ENCODE data around the gene PCDHAC1. TPM values are rescaled to one million over a fixed set of nuclear protein-coding genes. Genes with fewer than 3 reads are reported as not detected.

PCDHAC1 gene
- total and polyA plus RNA-seq, 2 donors from 2014 or later, result 0.43 to 2.9 TPM

DNA sequence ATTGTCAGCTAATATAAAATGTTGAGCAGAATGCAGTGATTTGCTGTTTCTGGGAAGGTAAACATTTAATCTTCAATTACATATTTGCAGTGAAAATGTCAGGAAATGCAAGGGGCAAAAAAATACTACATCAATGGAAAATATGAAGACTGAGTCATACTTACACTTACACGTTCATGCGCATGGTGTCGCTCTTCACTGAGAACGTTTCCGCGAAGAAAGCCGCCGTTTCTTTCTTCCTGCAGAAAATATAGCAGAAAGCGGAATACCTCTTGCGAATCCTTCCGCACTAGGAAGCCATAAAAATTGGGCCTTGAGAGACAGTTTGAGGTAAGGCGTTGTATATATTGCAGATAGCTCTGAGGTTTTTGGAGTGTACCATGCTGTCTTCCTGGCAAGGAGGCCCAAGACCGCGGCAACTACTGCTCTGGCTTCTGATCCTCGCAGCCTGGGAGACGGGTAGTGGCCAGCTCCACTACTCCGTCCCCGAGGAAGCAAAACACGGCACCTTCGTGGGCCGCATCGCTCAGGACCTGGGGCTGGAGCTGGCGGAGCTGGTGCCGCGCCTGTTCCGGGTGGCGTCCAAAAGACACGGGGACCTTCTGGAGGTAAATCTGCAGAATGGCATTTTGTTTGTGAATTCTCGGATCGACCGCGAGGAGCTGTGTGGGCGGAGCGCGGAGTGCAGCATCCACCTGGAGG is 44.1 kb upstream of the PCDHAC1 start, which contains the start of gene PCDHA13:
TSS of gene PCDHA13 (plus strand) at position 236 of the 702 bp plus-strand sequence. CDS start at position 381, 145 bp downstream.
- H3K36me3 ChIP-seq (ENCODE audit: control insufficient read depth in 2 of 3, insufficient read depth in 3 of 3, low read length in 3 of 3), result no peaks in the 10 kb centered on the region
- TF ChIP-seq, protein P1, sequence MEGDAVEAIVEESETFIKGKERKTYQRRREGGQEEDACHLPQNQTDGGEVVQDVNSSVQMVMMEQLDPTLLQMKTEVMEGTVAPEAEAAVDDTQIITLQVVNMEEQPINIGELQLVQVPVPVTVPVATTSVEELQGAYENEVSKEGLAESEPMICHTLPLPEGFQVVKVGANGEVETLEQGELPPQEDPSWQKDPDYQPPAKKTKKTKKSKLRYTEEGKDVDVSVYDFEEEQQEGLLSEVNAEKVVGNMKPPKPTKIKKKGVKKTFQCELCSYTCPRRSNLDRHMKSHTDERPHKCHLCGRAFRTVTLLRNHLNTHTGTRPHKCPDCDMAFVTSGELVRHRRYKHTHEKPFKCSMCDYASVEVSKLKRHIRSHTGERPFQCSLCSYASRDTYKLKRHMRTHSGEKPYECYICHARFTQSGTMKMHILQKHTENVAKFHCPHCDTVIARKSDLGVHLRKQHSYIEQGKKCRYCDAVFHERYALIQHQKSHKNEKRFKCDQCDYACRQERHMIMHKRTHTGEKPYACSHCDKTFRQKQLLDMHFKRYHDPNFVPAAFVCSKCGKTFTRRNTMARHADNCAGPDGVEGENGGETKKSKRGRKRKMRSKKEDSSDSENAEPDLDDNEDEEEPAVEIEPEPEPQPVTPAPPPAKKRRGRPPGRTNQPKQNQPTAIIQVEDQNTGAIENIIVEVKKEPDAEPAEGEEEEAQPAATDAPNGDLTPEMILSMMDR (IDR thresholded peaks at IDR 0.05; ENCODE audit: borderline replicate concordance, extremely low read depth, insufficient read depth), result peak; percentile 20
- no peaks in the 10 kb centered on the region for H3K4me1 ChIP-seq (ENCODE audit: control insufficient read depth in 2 of 3, insufficient read depth in 2 of 3, low read depth in 1 of 3, low read length in 3 of 3)
- H3K9ac ChIP-seq (ENCODE audit: low read length in 3 of 3), result no peak within 1 kb of the TSS
- H3K4me3 ChIP-seq (ENCODE audit: low read length in 3 of 3), result peak within 1 kb of the TSS in 2 of 3 donors; percentile 37 to 44
- FAIRE-seq (no peak), DNase-seq (peak in 2 of 5 donors; percentile 1 to 9)
- no peak within 1 kb of the TSS for H3K27ac ChIP-seq (ENCODE audit: low read depth in 2 of 2, low read length in 2 of 2)
- intact Hi-C loops (cut with DNase I), result no loop called here
- H3K9me3 ChIP-seq (ENCODE audit: control insufficient read depth in 2 of 3, insufficient read depth in 1 of 3, low read length in 3 of 3), result peaks cover 1 to 11% (median 8%) of the 10 kb centered on the region in 3 donors
- no peaks in the 10 kb centered on the region for H3K27me3 ChIP-seq (ENCODE audit: control insufficient read depth, insufficient read depth, low read length)

DNA sequence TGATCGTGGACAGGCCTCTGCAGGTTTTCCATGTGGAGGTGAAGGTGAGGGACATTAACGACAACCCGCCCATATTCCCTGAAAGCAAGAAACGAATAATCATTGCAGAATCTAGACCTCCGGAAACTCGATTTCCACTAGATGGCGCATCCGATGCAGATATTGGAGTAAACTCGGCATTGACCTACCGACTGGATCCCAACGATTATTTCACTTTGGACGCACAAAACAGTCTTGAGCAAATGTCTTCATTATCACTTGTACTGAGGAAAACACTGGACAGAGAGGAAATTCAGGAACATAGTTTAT is 43.6 kb upstream of the PCDHAC1 start:
- no peaks in the 10 kb centered on the region for H3K4me1 ChIP-seq (ENCODE audit: control insufficient read depth in 2 of 3, insufficient read depth in 2 of 3, low read depth in 1 of 3, low read length in 3 of 3)
- TF ChIP-seq, protein P1 (IDR thresholded peaks at IDR 0.05; ENCODE audit: borderline replicate concordance, extremely low read depth, insufficient read depth), result no peak
- H3K27ac ChIP-seq (ENCODE audit: low read depth in 2 of 2, low read length in 2 of 2), result no peak overlapping the region
- peak overlapping the region in 1 of 3 donors; percentile 44 for H3K4me3 ChIP-seq (ENCODE audit: low read length in 3 of 3)
- no peaks in the 10 kb centered on the region for H3K27me3 ChIP-seq (ENCODE audit: control insufficient read depth, insufficient read depth, low read length)
- intact Hi-C loops (cut with DNase I), result no loop called here
- DNase-seq (no peak), FAIRE-seq (no peak)
- H3K9me3 ChIP-seq (ENCODE audit: control insufficient read depth in 2 of 3, insufficient read depth in 1 of 3, low read length in 3 of 3), result peaks cover 1 to 11% (median 8%) of the 10 kb centered on the region in 3 donors
- H3K9ac ChIP-seq (ENCODE audit: low read length in 3 of 3), result no peak overlapping the region
- no peaks in the 10 kb centered on the region for H3K36me3 ChIP-seq (ENCODE audit: control insufficient read depth in 2 of 3, insufficient read depth in 3 of 3, low read length in 3 of 3)

DNA sequence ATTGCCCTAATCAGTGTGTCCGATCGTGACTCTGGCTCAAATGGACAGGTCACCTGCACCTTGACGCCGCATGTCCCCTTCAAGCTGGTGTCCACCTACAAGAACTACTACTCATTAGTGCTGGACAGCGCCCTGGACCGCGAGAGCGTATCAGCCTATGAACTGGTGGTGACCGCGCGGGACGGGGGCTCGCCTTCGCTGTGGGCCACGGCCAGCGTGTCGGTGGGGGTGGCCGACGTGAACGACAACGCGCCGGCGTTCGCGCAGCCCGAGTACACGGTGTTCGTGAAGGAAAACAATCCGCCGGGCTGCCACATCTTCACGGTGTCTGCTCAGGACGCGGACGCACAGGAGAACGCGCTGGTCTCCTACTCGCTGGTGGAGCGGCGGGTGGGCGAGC is 42.7 kb upstream of the PCDHAC1 start:
- no peak overlapping the region for H3K27ac ChIP-seq (ENCODE audit: low read depth in 2 of 2, low read length in 2 of 2)
- no peaks in the 10 kb centered on the region for H3K4me1 ChIP-seq (ENCODE audit: control insufficient read depth in 2 of 3, insufficient read depth in 2 of 3, low read depth in 1 of 3, low read length in 3 of 3)
- H3K9me3 ChIP-seq (ENCODE audit: control insufficient read depth in 2 of 3, insufficient read depth in 1 of 3, low read length in 3 of 3), result peaks cover 1 to 11% (median 8%) of the 10 kb centered on the region in 3 donors
- intact Hi-C loops (cut with DNase I), result no loop called here
- no peak overlapping the region for H3K9ac ChIP-seq (ENCODE audit: low read length in 3 of 3)
- no peaks in the 10 kb centered on the region for H3K36me3 ChIP-seq (ENCODE audit: control insufficient read depth in 2 of 3, insufficient read depth in 3 of 3, low read length in 3 of 3)
- H3K4me3 ChIP-seq (ENCODE audit: low read length in 3 of 3), result no peak overlapping the region
- FAIRE-seq (no peak), DNase-seq (no peak)
- TF ChIP-seq, protein P1 (IDR thresholded peaks at IDR 0.05; ENCODE audit: borderline replicate concordance, extremely low read depth, insufficient read depth), result no peak
- no peaks in the 10 kb centered on the region for H3K27me3 ChIP-seq (ENCODE audit: control insufficient read depth, insufficient read depth, low read length)

Measured in kidney (tissue), 14 donors.